NT2/D1 (cell line): ENCODE results near the gene C3orf62.

ENCODE experiments used
- SUZ12 ChIP-seq: IDR thresholded peaks from 2 replicates; pipeline ENCODE4 v1.6.1; 2011; ENCODE audit not compliant: insufficient read length, insufficient read depth; ENCODE audit errors: extremely low read depth
- YY1 ChIP-seq: IDR thresholded peaks from 2 replicates; pipeline ENCODE4 v1.6.1; 2011; ENCODE audit not compliant: insufficient read length, insufficient read depth
- ZNF274 ChIP-seq: IDR thresholded peaks from 2 replicates; pipeline ENCODE4 v1.6.1; 2011; ENCODE audit warnings: mild to moderate bottlenecking, low read depth, low read length

GRCh38 chr3:49283997-49284396, 7.0 kb upstream of the C3orf62 start:
- TF ChIP-seq ZNF274 (no peak), YY1 (no peak), SUZ12 (no peak)
